T-helper 2 cell (primary cell): ENCODE measurements around the gene ADSS2.

ENCODE experiments used
- DNase-seq, 5 experiments: peaks; one replicate each; pipeline versions ENCODE4 v3.0.0 to v3.0.0-alpha.2; 2012 to 2022

The ADSS2 gene

GRCh38 chr1:244362476-244362875 is 89.2 kb downstream of the ADSS2 start:
- DNase-seq = no peak

- DNase-seq = no peak
These were observed 89.8 kb downstream of the ADSS2 start for GRCh38 chr1:244361764-244362473.
